ENCODE data around the gene ASMTL.
"Not testable (repeated sequence)": the region's sequence is repeated elsewhere in the genome, so short reads cannot be mapped to it uniquely, and the experiment has no call there.

ASMTL gene

GRCh38 chrX:1490723-1491122, 38.0 kb upstream of the ASMTL start:
- not testable (repeated sequence) for H3K4me3 ChIP-seq (ENCODE audit: low read depth, low read length); H3K4me1 ChIP-seq (ENCODE audit: control insufficient read depth, insufficient read depth, low read length); H3K36me3 ChIP-seq (ENCODE audit: control insufficient read depth, insufficient read depth, low read length)

GRCh38 chrX:1489354-1489753, 36.6 kb upstream of the ASMTL start:
- H3K36me3 ChIP-seq (ENCODE audit: control insufficient read depth, insufficient read depth, low read length); H3K4me1 ChIP-seq (ENCODE audit: control insufficient read depth, insufficient read depth, low read length): not testable (repeated sequence)

More at GRCh38 chrX:1490723-1491122, 38.0 kb upstream of the ASMTL start:
- not testable (repeated sequence) for H3K27me3 ChIP-seq (ENCODE audit: control insufficient read depth, insufficient read depth, low read length); H3K9me3 ChIP-seq (ENCODE audit: control insufficient read depth, insufficient read depth, low read length); H3K27ac ChIP-seq (ENCODE audit: low read depth, low read length); H3K9ac ChIP-seq (ENCODE audit: low read depth, low read length)

GRCh38 chrX:1488745-1489144, 36.0 kb upstream of the ASMTL start:
- H3K27me3 ChIP-seq (ENCODE audit: control insufficient read depth, insufficient read depth, low read length), result no peaks in the 10 kb centered on the region
- no peak overlapping the region for H3K9ac ChIP-seq (ENCODE audit: low read depth, low read length)
- no peaks in the 10 kb centered on the region for H3K9me3 ChIP-seq (ENCODE audit: control insufficient read depth, insufficient read depth, low read length)
- no peaks in the 10 kb centered on the region for H3K36me3 ChIP-seq (ENCODE audit: control insufficient read depth, insufficient read depth, low read length)
- H3K27ac ChIP-seq (ENCODE audit: low read depth, low read length), result no peak overlapping the region
- H3K4me1 ChIP-seq (ENCODE audit: control insufficient read depth, insufficient read depth, low read length), result peaks cover 2% of the 10 kb centered on the region; the same call in 1 of the 2 replicates
- no peak overlapping the region for H3K4me3 ChIP-seq (ENCODE audit: low read depth, low read length)

More at GRCh38 chrX:1489354-1489753, 36.6 kb upstream of the ASMTL start:
- not testable (repeated sequence) for H3K4me3 ChIP-seq (ENCODE audit: low read depth, low read length); H3K27me3 ChIP-seq (ENCODE audit: control insufficient read depth, insufficient read depth, low read length); H3K27ac ChIP-seq (ENCODE audit: low read depth, low read length); H3K9ac ChIP-seq (ENCODE audit: low read depth, low read length); H3K9me3 ChIP-seq (ENCODE audit: control insufficient read depth, insufficient read depth, low read length)

GRCh38 chrX:1488141-1488540, 35.4 kb upstream of the ASMTL start:
- no peaks in the 10 kb centered on the region for H3K4me1 ChIP-seq (ENCODE audit: control insufficient read depth, insufficient read depth, low read length)
- no peak overlapping the region for H3K4me3 ChIP-seq (ENCODE audit: low read depth, low read length)
- H3K9ac ChIP-seq (ENCODE audit: low read depth, low read length), result no peak overlapping the region
- no peaks in the 10 kb centered on the region for H3K27me3 ChIP-seq (ENCODE audit: control insufficient read depth, insufficient read depth, low read length)
- H3K9me3 ChIP-seq (ENCODE audit: control insufficient read depth, insufficient read depth, low read length), result no peaks in the 10 kb centered on the region
- H3K27ac ChIP-seq (ENCODE audit: low read depth, low read length), result no peak overlapping the region
- no peaks in the 10 kb centered on the region for H3K36me3 ChIP-seq (ENCODE audit: control insufficient read depth, insufficient read depth, low read length)

GRCh38 chrX:1487401-1487800, 34.7 kb upstream of the ASMTL start:
- H3K27ac ChIP-seq (ENCODE audit: low read depth, low read length), result no peak overlapping the region
- 0 out of 2 replicates have a peak, but pooled peaks cover under 1% of the 10 kb centered on the region for H3K4me1 ChIP-seq (ENCODE audit: control insufficient read depth, insufficient read depth, low read length)
- H3K4me3 ChIP-seq (ENCODE audit: low read depth, low read length), result no peak overlapping the region
- H3K9ac ChIP-seq (ENCODE audit: low read depth, low read length), result no peak overlapping the region
- no peaks in the 10 kb centered on the region for H3K27me3 ChIP-seq (ENCODE audit: control insufficient read depth, insufficient read depth, low read length)
- H3K36me3 ChIP-seq (ENCODE audit: control insufficient read depth, insufficient read depth, low read length), result no peaks in the 10 kb centered on the region
- H3K9me3 ChIP-seq (ENCODE audit: control insufficient read depth, insufficient read depth, low read length), result no peaks in the 10 kb centered on the region

GRCh38 chrX:1486749-1487361, 34.1 kb upstream of the ASMTL start:
- Histone ChIP-seq H3K9ac (ENCODE audit: low read depth, low read length) (no peak overlapping the region), H3K4me1 (ENCODE audit: control insufficient read depth, insufficient read depth, low read length) (peaks cover 6% of the 10 kb centered on the region), H3K36me3 (ENCODE audit: control insufficient read depth, insufficient read depth, low read length) (no peaks in the 10 kb centered on the region)

GRCh38 chrX:1486177-1486576, 33.5 kb upstream of the ASMTL start:
- Histone ChIP-seq H3K9me3 (ENCODE audit: control insufficient read depth, insufficient read depth, low read length) (no peaks in the 10 kb centered on the region), H3K27ac (ENCODE audit: low read depth, low read length) (no peak overlapping the region), H3K9ac (ENCODE audit: low read depth, low read length) (no peak overlapping the region), H3K36me3 (ENCODE audit: control insufficient read depth, insufficient read depth, low read length) (no peaks in the 10 kb centered on the region), H3K4me1 (ENCODE audit: control insufficient read depth, insufficient read depth, low read length) (peaks cover 11% of the 10 kb centered on the region), H3K4me3 (ENCODE audit: low read depth, low read length) (no peak overlapping the region), H3K27me3 (ENCODE audit: control insufficient read depth, insufficient read depth, low read length) (no peaks in the 10 kb centered on the region)

More at GRCh38 chrX:1486749-1487361, 34.1 kb upstream of the ASMTL start:
- Histone ChIP-seq H3K27ac (ENCODE audit: low read depth, low read length) (no peak overlapping the region), H3K4me3 (ENCODE audit: low read depth, low read length) (no peak overlapping the region), H3K27me3 (ENCODE audit: control insufficient read depth, insufficient read depth, low read length) (no peaks in the 10 kb centered on the region), H3K9me3 (ENCODE audit: control insufficient read depth, insufficient read depth, low read length) (no peaks in the 10 kb centered on the region)

- H3K27me3 ChIP-seq (ENCODE audit: control insufficient read depth, insufficient read depth, low read length), result no peaks in the 10 kb centered on the region
- H3K36me3 ChIP-seq (ENCODE audit: control insufficient read depth, insufficient read depth, low read length), result no peaks in the 10 kb centered on the region
- no peak overlapping the region for H3K9ac ChIP-seq (ENCODE audit: low read depth, low read length)
- no peak overlapping the region for H3K4me3 ChIP-seq (ENCODE audit: low read depth, low read length)
- H3K27ac ChIP-seq (ENCODE audit: low read depth, low read length), result no peak overlapping the region
- peaks cover 11% of the 10 kb centered on the region for H3K4me1 ChIP-seq (ENCODE audit: control insufficient read depth, insufficient read depth, low read length)
- no peaks in the 10 kb centered on the region for H3K9me3 ChIP-seq (ENCODE audit: control insufficient read depth, insufficient read depth, low read length)
These were observed 32.3 kb upstream of the ASMTL start for GRCh38 chrX:1485033-1485432.

GRCh38 chrX:1484638-1485019, 31.9 kb upstream of the ASMTL start:
- Histone ChIP-seq H3K27ac (ENCODE audit: low read depth, low read length) (no peak overlapping the region), H3K4me3 (ENCODE audit: low read depth, low read length) (no peak overlapping the region), H3K4me1 (ENCODE audit: control insufficient read depth, insufficient read depth, low read length) (peaks cover 11% of the 10 kb centered on the region), H3K36me3 (ENCODE audit: control insufficient read depth, insufficient read depth, low read length) (no peaks in the 10 kb centered on the region), H3K9me3 (ENCODE audit: control insufficient read depth, insufficient read depth, low read length) (no peaks in the 10 kb centered on the region), H3K27me3 (ENCODE audit: control insufficient read depth, insufficient read depth, low read length) (no peaks in the 10 kb centered on the region), H3K9ac (ENCODE audit: low read depth, low read length) (no peak overlapping the region)

- no peaks in the 10 kb centered on the region for H3K27me3 ChIP-seq (ENCODE audit: control insufficient read depth, insufficient read depth, low read length)
- no peak overlapping the region for H3K27ac ChIP-seq (ENCODE audit: low read depth, low read length)
- peaks cover 11% of the 10 kb centered on the region for H3K4me1 ChIP-seq (ENCODE audit: control insufficient read depth, insufficient read depth, low read length)
- no peak overlapping the region for H3K9ac ChIP-seq (ENCODE audit: low read depth, low read length)
- H3K36me3 ChIP-seq (ENCODE audit: control insufficient read depth, insufficient read depth, low read length), result no peaks in the 10 kb centered on the region
- no peaks in the 10 kb centered on the region for H3K9me3 ChIP-seq (ENCODE audit: control insufficient read depth, insufficient read depth, low read length)
- H3K4me3 ChIP-seq (ENCODE audit: low read depth, low read length), result no peak overlapping the region
These were observed 31.3 kb upstream of the ASMTL start for GRCh38 chrX:1483843-1484637.

- H3K27ac ChIP-seq (ENCODE audit: low read depth, low read length); H3K9me3 ChIP-seq (ENCODE audit: control insufficient read depth, insufficient read depth, low read length); H3K36me3 ChIP-seq (ENCODE audit: control insufficient read depth, insufficient read depth, low read length); H3K9ac ChIP-seq (ENCODE audit: low read depth, low read length); H3K27me3 ChIP-seq (ENCODE audit: control insufficient read depth, insufficient read depth, low read length); H3K4me3 ChIP-seq (ENCODE audit: low read depth, low read length): not testable (repeated sequence)
- peaks cover 11% of the 10 kb centered on the region for H3K4me1 ChIP-seq (ENCODE audit: control insufficient read depth, insufficient read depth, low read length)
These were observed 29.8 kb upstream of the ASMTL start for GRCh38 chrX:1482530-1482928.
